ENCODE data around the gene PTPRM. TPM values are rescaled to one million over a fixed set of nuclear protein-coding genes. Genes with fewer than 3 reads are reported as not detected.

PTPRM gene
- total and polyA plus RNA-seq, 2 of the 8 experiments (the other 6 are each of a cell fraction or from before 2014, with no cell fraction given), result 4.1 to 7.0 TPM

DNA sequence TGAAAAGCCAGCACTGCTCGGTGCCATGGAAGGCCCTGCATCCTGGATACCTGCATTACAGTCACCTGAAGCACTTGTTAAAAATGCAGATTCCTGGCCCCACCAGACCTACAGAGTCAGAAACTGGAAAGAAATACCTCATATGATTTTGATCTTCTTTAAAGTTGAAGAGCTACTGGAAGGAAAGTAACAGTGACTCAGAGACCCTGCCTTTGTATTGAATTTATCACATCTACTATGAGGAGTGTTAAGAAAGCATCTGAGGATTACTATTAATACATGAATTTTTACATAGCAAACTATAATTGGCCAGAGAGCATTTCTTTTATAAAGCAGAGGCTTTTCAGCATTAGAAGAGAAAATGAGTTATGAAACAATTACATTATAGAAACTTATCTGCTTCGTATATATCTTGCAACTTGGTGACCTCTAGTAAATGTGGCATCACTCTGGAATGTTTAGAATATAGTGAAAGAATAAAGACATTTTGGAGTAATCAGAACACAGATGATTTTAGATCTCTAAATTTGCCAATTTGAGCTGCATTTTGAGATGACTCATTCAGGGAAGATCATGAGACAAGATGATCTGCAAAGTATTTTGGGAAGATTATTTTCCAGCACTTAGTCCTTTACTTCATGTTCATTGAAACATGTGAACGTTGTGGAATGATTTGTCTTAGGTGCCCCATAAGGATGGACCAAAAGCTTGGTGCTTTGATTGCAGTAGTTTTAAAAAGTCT lies 12.2 kb downstream of the PTPRM start:
- no peak overlapping the region for H3K18ac ChIP-seq (ENCODE audit: extremely low read depth, low read length)
- H3K9ac ChIP-seq (replicated peaks in 1 of 4; ENCODE audit: extremely low read depth in 1 of 4, low read depth in 3 of 4, low read length in 3 of 4), result no peak overlapping the region
- no peak overlapping the region for H3K4ac ChIP-seq (replicated peaks; ENCODE audit: insufficient read length, low read depth, low read length)
- no peak for DNase-seq (ENCODE audit: low read depth in 1 of 2, low spot score in 2 of 2)
- no peak for FAIRE-seq
- H2AK5ac ChIP-seq (ENCODE audit: low read depth, low read length), result no peak overlapping the region
- no peak overlapping the region for H3K4me3 ChIP-seq (ENCODE audit: extremely low read depth in 1 of 4, insufficient read depth in 2 of 4, low read depth in 3 of 4, low read length in 4 of 4)
- H4K20me1 ChIP-seq (replicated peaks in 1 of 2; ENCODE audit: control insufficient read depth in 1 of 2, insufficient read depth in 2 of 2, low read length in 2 of 2), result no peaks in the 10 kb centered on the region
- H2AFZ ChIP-seq (ENCODE audit: low read length), result no peak overlapping the region
- H3K36me3 ChIP-seq (ENCODE audit: control insufficient read depth in 2 of 4, insufficient read depth in 4 of 4, low read length in 3 of 4), result no peaks in the 10 kb centered on the region
- no peak overlapping the region for H3K23ac ChIP-seq (ENCODE audit: insufficient read length)
- no peak overlapping the region for H2BK12ac ChIP-seq (ENCODE audit: low read depth, low read length)
- no peaks in the 10 kb centered on the region for H3K27me3 ChIP-seq (replicated peaks in 1 of 4; ENCODE audit: control insufficient read depth in 3 of 4, extremely low read depth in 1 of 4, insufficient read depth in 3 of 4, low read length in 3 of 4)
- POLR2A ChIA-PET (ENCODE audit: partially characterized antibody), result no interaction called here
- no peaks in the 10 kb centered on the region for H3K23me2 ChIP-seq (ENCODE audit: low read depth, low read length)
- no peak overlapping the region for H2BK15ac ChIP-seq (ENCODE audit: low read length)
- H3K4me2 ChIP-seq (ENCODE audit: insufficient read depth in 1 of 2, low read depth in 2 of 2, low read length in 2 of 2), result no peak overlapping the region
- H2BK20ac ChIP-seq (ENCODE audit: low read length), result no peak overlapping the region
- CTCF ChIA-PET (ENCODE audit: partially characterized antibody), result interaction anchor here (0.8 to 1.8 kb wide), 4 partner anchors 10 to 342 kb away, joined by 3 to 4 read pairs (median 3); no protein-coding TSS in a partner anchor
- H4K91ac ChIP-seq (replicated peaks; ENCODE audit: insufficient read length, low read length), result no peak overlapping the region
- no peak overlapping the region for H4K5ac ChIP-seq (ENCODE audit: insufficient read length, low read depth, low read length)
- H3K14ac ChIP-seq (ENCODE audit: insufficient read length), result no peak overlapping the region
- H3K27ac ChIP-seq (ENCODE audit: low read depth, low read length), result no peak overlapping the region
- H2BK5ac ChIP-seq (ENCODE audit: low read depth, low read length), result no peak overlapping the region
- peaks cover 0 to 15% (median 6%) of the 10 kb centered on the region in 4 experiments; a peak in 5 of 7 replicates for H3K4me1 ChIP-seq (replicated peaks in 1 of 4; ENCODE audit: control insufficient read depth in 3 of 4, insufficient read depth in 4 of 4, low read length in 3 of 4)
- H3K79me1 ChIP-seq (ENCODE audit: low read depth, low read length), result no peaks in the 10 kb centered on the region; the same call in 1 of the 2 replicates
- no peaks in the 10 kb centered on the region; a peak in 1 of 4 replicates for H3K79me2 ChIP-seq (ENCODE audit: control insufficient read depth in 1 of 2, insufficient read depth in 2 of 2, low read length in 2 of 2)
- no peak overlapping the region for H2BK120ac ChIP-seq (replicated peaks; ENCODE audit: low read depth, low read length)
- no peak overlapping the region for H4K8ac ChIP-seq (ENCODE audit: extremely low read depth, insufficient read depth, low read length)
- H3K9me3 ChIP-seq (ENCODE audit: insufficient read depth in 2 of 2, low read depth in 1 of 2, low read length in 1 of 2), result no peaks in the 10 kb centered on the region
- WGBS, 2 experiments (ENCODE audit: extremely low coverage in 1 of 2, insufficient coverage in 1 of 2, insufficient read length in 1 of 2, insufficient replicate concordance in 2 of 2, low coverage in 1 of 2, low lambda C conversion rate in 2 of 2, missing lambda C conversion rate in 1 of 2), result 85% methylated on average over 3 of the region's 3 CpGs; no CpG with 5 or more reads in 1 of the 2 experiments
- no peak overlapping the region for H3K56ac ChIP-seq (replicated peaks; ENCODE audit: insufficient read length, low read depth, low read length)
- TF ChIP-seq SIRT6 (IDR thresholded peaks at IDR 0.05; ENCODE audit: low read length) (no peak), SIN3A (conservative IDR thresholded peaks at IDR 0.05 in 1 of 2, IDR thresholded peaks at IDR 0.05 in 1 of 2; ENCODE audit: low read depth in 1 of 2, low read length in 2 of 2) (no peak), JUN (IDR thresholded peaks at IDR 0.05; ENCODE audit: low read depth, low read length) (no peak), CEBPB (IDR thresholded peaks at IDR 0.05; ENCODE audit: low read depth, low read length) (no peak), SP1 (IDR thresholded peaks at IDR 0.05; ENCODE audit: low read depth, low read length) (no peak), KDM5A (IDR thresholded peaks at IDR 0.05; ENCODE audit: low read length) (no peak), FOSL1 (IDR thresholded peaks at IDR 0.05; ENCODE audit: insufficient read depth, low read depth, low read length) (no peak), NRF1 (IDR thresholded peaks at IDR 0.05; ENCODE audit: low read depth, low read length) (no peak), TEAD4 (IDR thresholded peaks at IDR 0.05; ENCODE audit: low read depth, low read length) (no peak), TBP (IDR thresholded peaks at IDR 0.05; ENCODE audit: low read depth, low read length) (no peak), BACH1 (IDR thresholded peaks at IDR 0.05; ENCODE audit: low read length) (no peak), CBX8 (IDR thresholded peaks at IDR 0.05; ENCODE audit: borderline replicate concordance, low read depth, low read length) (no peak)
- TF ChIP-seq, protein P1, sequence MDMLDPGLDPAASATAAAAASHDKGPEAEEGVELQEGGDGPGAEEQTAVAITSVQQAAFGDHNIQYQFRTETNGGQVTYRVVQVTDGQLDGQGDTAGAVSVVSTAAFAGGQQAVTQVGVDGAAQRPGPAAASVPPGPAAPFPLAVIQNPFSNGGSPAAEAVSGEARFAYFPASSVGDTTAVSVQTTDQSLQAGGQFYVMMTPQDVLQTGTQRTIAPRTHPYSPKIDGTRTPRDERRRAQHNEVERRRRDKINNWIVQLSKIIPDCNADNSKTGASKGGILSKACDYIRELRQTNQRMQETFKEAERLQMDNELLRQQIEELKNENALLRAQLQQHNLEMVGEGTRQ (IDR thresholded peaks at IDR 0.05; ENCODE audit: low read length), result no peak
